Measurements from ENCODE around the gene ICA1L. TPM values are rescaled to one million over a fixed set of nuclear protein-coding genes. Genes with fewer than 3 reads are reported as not detected.

Gene ICA1L
- total and polyA plus RNA-seq, 2 of the 8 experiments (the other 6 are each of a cell fraction or from before 2014, with no cell fraction given), result 1.1 to 3.4 TPM

- peaks cover 0 to 2% of the 10 kb centered on the region in 2 experiments for H4K20me1 ChIP-seq (replicated peaks in 1 of 2; ENCODE audit: control insufficient read depth in 1 of 2, insufficient read depth in 2 of 2, low read length in 2 of 2)
- no peak overlapping the region for H3K18ac ChIP-seq (ENCODE audit: extremely low read depth, low read length)
These were observed 91.0 kb downstream of the ICA1L start for GRCh38 chr2:202780514-202781021.

More at GRCh38 chr2:202780514-202781021, 91.0 kb downstream of the ICA1L start:
- no peak overlapping the region for H4K8ac ChIP-seq (ENCODE audit: extremely low read depth, insufficient read depth, low read length)
- no peak overlapping the region for H3K56ac ChIP-seq (replicated peaks; ENCODE audit: insufficient read length, low read depth, low read length)
- H3K9ac ChIP-seq (replicated peaks in 1 of 4; ENCODE audit: extremely low read depth in 1 of 4, low read depth in 3 of 4, low read length in 3 of 4), result no peak overlapping the region
- H3K79me2 ChIP-seq (ENCODE audit: control insufficient read depth in 1 of 2, insufficient read depth in 2 of 2, low read length in 2 of 2), result no peaks in the 10 kb centered on the region
- H2AK5ac ChIP-seq (ENCODE audit: low read depth, low read length), result no peak overlapping the region
- DNase-seq (ENCODE audit: low read depth in 1 of 2, low spot score in 2 of 2), result no peak
- H2BK5ac ChIP-seq (ENCODE audit: low read depth, low read length), result no peak overlapping the region
- CTCF ChIA-PET (ENCODE audit: partially characterized antibody), result interaction anchor here (0.6 kb wide), 1 partner anchor 1129 kb away, joined by 6 read pairs; no protein-coding TSS in a partner anchor
- TF ChIP-seq TAF1 (IDR thresholded peaks at IDR 0.05; ENCODE audit: low read depth, low read length) (no peak), KDM4A (IDR thresholded peaks at IDR 0.05; ENCODE audit: low read depth, low read length, severe bottlenecking) (no peak), SAP30 (IDR thresholded peaks at IDR 0.05; ENCODE audit: insufficient read depth, insufficient replicate concordance, low read length) (no peak), SP2 (IDR thresholded peaks at IDR 0.05; ENCODE audit: low read length) (no peak), CHD2 (IDR thresholded peaks at IDR 0.05; ENCODE audit: low read length) (no peak), GABPA (IDR thresholded peaks at IDR 0.05; ENCODE audit: borderline replicate concordance, insufficient read depth, low read length) (no peak), FOSL1 (IDR thresholded peaks at IDR 0.05; ENCODE audit: insufficient read depth, low read depth, low read length) (no peak)
- TF ChIP-seq, protein P1, sequence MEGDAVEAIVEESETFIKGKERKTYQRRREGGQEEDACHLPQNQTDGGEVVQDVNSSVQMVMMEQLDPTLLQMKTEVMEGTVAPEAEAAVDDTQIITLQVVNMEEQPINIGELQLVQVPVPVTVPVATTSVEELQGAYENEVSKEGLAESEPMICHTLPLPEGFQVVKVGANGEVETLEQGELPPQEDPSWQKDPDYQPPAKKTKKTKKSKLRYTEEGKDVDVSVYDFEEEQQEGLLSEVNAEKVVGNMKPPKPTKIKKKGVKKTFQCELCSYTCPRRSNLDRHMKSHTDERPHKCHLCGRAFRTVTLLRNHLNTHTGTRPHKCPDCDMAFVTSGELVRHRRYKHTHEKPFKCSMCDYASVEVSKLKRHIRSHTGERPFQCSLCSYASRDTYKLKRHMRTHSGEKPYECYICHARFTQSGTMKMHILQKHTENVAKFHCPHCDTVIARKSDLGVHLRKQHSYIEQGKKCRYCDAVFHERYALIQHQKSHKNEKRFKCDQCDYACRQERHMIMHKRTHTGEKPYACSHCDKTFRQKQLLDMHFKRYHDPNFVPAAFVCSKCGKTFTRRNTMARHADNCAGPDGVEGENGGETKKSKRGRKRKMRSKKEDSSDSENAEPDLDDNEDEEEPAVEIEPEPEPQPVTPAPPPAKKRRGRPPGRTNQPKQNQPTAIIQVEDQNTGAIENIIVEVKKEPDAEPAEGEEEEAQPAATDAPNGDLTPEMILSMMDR (IDR thresholded peaks at IDR 0.05; ENCODE audit: control extremely low read depth in 1 of 3, insufficient read depth in 1 of 3, low read depth in 1 of 3, low read length in 3 of 3), result no peak
- TF ChIP-seq, protein P2, sequence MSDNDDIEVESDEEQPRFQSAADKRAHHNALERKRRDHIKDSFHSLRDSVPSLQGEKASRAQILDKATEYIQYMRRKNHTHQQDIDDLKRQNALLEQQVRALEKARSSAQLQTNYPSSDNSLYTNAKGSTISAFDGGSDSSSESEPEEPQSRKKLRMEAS (IDR thresholded peaks at IDR 0.05), result no peak
- H2AFZ ChIP-seq (ENCODE audit: low read length), result no peak overlapping the region
- H2BK20ac ChIP-seq (ENCODE audit: low read length), result no peak overlapping the region
- H2BK15ac ChIP-seq (ENCODE audit: low read length), result no peak overlapping the region
- H3K4me2 ChIP-seq (ENCODE audit: insufficient read depth in 1 of 2, low read depth in 2 of 2, low read length in 2 of 2), result no peak overlapping the region
- H4K5ac ChIP-seq (ENCODE audit: insufficient read length, low read depth, low read length), result no peak overlapping the region
- no peak overlapping the region for H2BK12ac ChIP-seq (ENCODE audit: low read depth, low read length)
- no peaks in the 10 kb centered on the region for H3K4me1 ChIP-seq (replicated peaks in 1 of 4; ENCODE audit: control insufficient read depth in 3 of 4, insufficient read depth in 4 of 4, low read length in 3 of 4)
- no peaks in the 10 kb centered on the region for H3K9me3 ChIP-seq (ENCODE audit: insufficient read depth in 2 of 2, low read depth in 1 of 2, low read length in 1 of 2)
- no peak overlapping the region for H3K4ac ChIP-seq (replicated peaks; ENCODE audit: insufficient read length, low read depth, low read length)
- no peak overlapping the region for H3K14ac ChIP-seq (ENCODE audit: insufficient read length)
- peaks cover 0 to 7% (median 0%) of the 10 kb centered on the region in 4 experiments; a peak in 2 of 8 replicates for H3K36me3 ChIP-seq (ENCODE audit: control insufficient read depth in 2 of 4, insufficient read depth in 4 of 4, low read length in 3 of 4)
- H3K23me2 ChIP-seq (ENCODE audit: low read depth, low read length), result no peaks in the 10 kb centered on the region
- no peak overlapping the region for H3K4me3 ChIP-seq (ENCODE audit: extremely low read depth in 1 of 4, insufficient read depth in 2 of 4, low read depth in 3 of 4, low read length in 4 of 4)
- no peak overlapping the region for H3K27ac ChIP-seq (ENCODE audit: low read depth, low read length)
- H3K79me1 ChIP-seq (ENCODE audit: low read depth, low read length), result no peaks in the 10 kb centered on the region
- H2BK120ac ChIP-seq (replicated peaks; ENCODE audit: low read depth, low read length), result no peak overlapping the region
- H3K23ac ChIP-seq (ENCODE audit: insufficient read length), result no peak overlapping the region
- no peak for FAIRE-seq
- H4K91ac ChIP-seq (replicated peaks; ENCODE audit: insufficient read length, low read length), result no peak overlapping the region
- POLR2A ChIA-PET (ENCODE audit: partially characterized antibody), result no interaction called here
- H3K27me3 ChIP-seq (replicated peaks in 1 of 4; ENCODE audit: control insufficient read depth in 3 of 4, extremely low read depth in 1 of 4, insufficient read depth in 3 of 4, low read length in 3 of 4), result no peaks in the 10 kb centered on the region
